ENCODE measurements around the gene ARL1. TPM values are rescaled to one million over a fixed set of nuclear protein-coding genes. Genes with fewer than 3 reads are reported as not detected.

ARL1 gene
- total and polyA plus RNA-seq, 10 of the 15 experiments (the other 5 are each of a cell fraction or from before 2014, with no cell fraction given) = 28.5 to 95.0 (median 65.7) TPM

- TF ChIP-seq, protein P1, sequence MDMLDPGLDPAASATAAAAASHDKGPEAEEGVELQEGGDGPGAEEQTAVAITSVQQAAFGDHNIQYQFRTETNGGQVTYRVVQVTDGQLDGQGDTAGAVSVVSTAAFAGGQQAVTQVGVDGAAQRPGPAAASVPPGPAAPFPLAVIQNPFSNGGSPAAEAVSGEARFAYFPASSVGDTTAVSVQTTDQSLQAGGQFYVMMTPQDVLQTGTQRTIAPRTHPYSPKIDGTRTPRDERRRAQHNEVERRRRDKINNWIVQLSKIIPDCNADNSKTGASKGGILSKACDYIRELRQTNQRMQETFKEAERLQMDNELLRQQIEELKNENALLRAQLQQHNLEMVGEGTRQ (IDR thresholded peaks at IDR 0.05; ENCODE audit: borderline replicate concordance, low read depth, low read length) = no peak
- TF ChIP-seq SMC3 (IDR thresholded peaks at IDR 0.05; ENCODE audit: borderline replicate concordance, low read length) = no peak
- TF ChIP-seq RELA (IDR thresholded peaks at IDR 0.05; ENCODE audit: borderline replicate concordance, partially characterized antibody) = no peak
- TF ChIP-seq CUX1 (IDR thresholded peaks at IDR 0.05; ENCODE audit: insufficient replicate concordance, low read depth, low read length) = no peak
- no peak for TF ChIP-seq STAT3 (IDR thresholded peaks at IDR 0.05; ENCODE audit: low read depth, low read length)
- TF ChIP-seq DPF2 (IDR thresholded peaks at IDR 0.05) = no peak
- no peak for TF ChIP-seq RAD21 (IDR thresholded peaks at IDR 0.05; ENCODE audit: insufficient read depth, low read depth, low read length)
- no peak for TF ChIP-seq ZNF24 (IDR thresholded peaks at IDR 0.05)
- no peak for TF ChIP-seq MAX (IDR thresholded peaks at IDR 0.05; ENCODE audit: low read depth, low read length)
- TF ChIP-seq GABPA (IDR thresholded peaks at IDR 0.05; ENCODE audit: low read depth) = no peak
These were observed 55.9 kb downstream of the ARL1 start for GRCh38 chr12:101351682-101352081.

More at GRCh38 chr12:101351682-101352081, 55.9 kb downstream of the ARL1 start:
- POLR2A ChIA-PET = no interaction called here
- Histone ChIP-seq H3K9ac (ENCODE audit: control insufficient read depth, insufficient read depth, low read length) (no peak overlapping the region), H3K36me3 (ENCODE audit: control insufficient read depth in 2 of 2, insufficient read depth in 2 of 2, low read length in 1 of 2) (peaks cover 0 to 24% of the 10 kb centered on the region in 2 experiments; a peak in 3 of 4 replicates), H4K20me1 (ENCODE audit: control insufficient read depth, insufficient read depth) (no peaks in the 10 kb centered on the region), H3K9me3 (replicated peaks; ENCODE audit: control insufficient read depth, insufficient read depth, low read length) (peaks cover 1% of the 10 kb centered on the region; the same call in 1 of the 3 replicates), H2AFZ (ENCODE audit: control insufficient read depth, low read depth, low read length) (no peak overlapping the region), H3K27ac (ENCODE audit: control insufficient read depth, insufficient read depth) (no peak overlapping the region), H3K79me2 (ENCODE audit: control insufficient read depth, insufficient read depth, low read length) (no peaks in the 10 kb centered on the region), H3K27me3 (replicated peaks in 1 of 2; ENCODE audit: control insufficient read depth in 2 of 2, insufficient read depth in 2 of 2, low read length in 1 of 2) (no peaks in the 10 kb centered on the region), H3K4me2 (ENCODE audit: control insufficient read depth, insufficient read depth) (no peak overlapping the region), H3K4me3 (no peak overlapping the region), H3K4me1 (ENCODE audit: control insufficient read depth, insufficient read depth, low read length) (no peaks in the 10 kb centered on the region)
- intact Hi-C loops (cut with micrococcal nuclease; ENCODE audit: unreplicated experiment) (no loop called here), in situ Hi-C loops (cut with MboI) (no loop called here)
- CTCF ChIA-PET = no interaction called here
- no peak for FAIRE-seq
- RAD21 ChIA-PET (ENCODE audit: unreplicated experiment) = no interaction called here
- SMC1A ChIA-PET (ENCODE audit: uncharacterized antibody, unreplicated experiment) = no interaction called here
- ATAC-seq = no peak
- no peak for DNase-seq (ENCODE audit: low read depth, low spot score)
- BruUV-seq (replicated peaks) = no TSS peak
- WGBS (ENCODE audit: insufficient coverage, insufficient replicate concordance, low lambda C conversion rate, missing lambda C conversion rate) = 96% methylated on average over 4 of the region's 4 CpGs

Data from GM12878 (cell line).